Colon (tissue), 2 donors: ENCODE measurements around the gene METAP2.

ENCODE experiments used
- FAIRE-seq: peaks from 2 replicates; lab custom pipeline; 2012; peaks lifted over from hg19 to GRCh38; lab: Jason Lieb, UNC
- donor health status: control.
- donor health status: control.

Gene METAP2

DNA sequence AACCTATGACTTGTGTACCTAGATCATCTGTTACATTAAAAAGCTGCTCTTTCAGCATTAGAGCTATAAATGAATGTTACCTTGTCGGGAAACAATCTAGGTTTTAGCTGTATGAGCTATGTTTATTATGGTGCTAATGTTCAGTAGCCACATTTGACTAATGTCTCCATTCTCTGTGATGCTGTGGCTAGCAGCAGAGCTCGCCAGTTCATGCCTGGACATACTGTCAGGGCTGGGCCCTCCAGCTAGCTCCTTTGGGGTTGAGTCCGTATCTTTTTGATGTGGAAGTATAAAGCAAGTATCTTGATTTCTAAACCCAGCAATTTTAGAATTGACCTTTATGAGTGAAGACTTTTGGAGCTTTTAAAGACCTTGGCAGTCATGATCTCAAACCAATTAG lies 41.2 kb downstream of the METAP2 start:
- no peak for FAIRE-seq

DNA sequence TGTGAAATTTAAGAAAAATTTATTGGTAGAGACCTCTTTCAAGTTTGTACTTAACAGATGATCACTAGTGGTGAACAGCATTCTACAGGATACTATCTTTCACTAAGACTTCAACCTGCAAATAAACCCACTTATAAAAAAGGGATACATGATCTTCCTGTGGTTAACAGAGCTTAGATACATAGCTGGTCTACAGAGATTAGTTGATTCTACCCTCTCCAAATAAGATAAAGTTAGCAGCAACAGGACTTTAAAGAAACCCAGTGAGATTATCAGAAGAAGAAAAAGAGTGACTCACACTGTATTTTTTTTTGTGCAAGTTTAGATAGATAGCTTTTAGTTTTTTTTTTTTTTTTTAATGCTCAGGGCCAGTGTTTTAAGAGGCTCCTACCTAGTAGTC lies 42.8 kb downstream of the METAP2 start:
- no peak for FAIRE-seq

DNA sequence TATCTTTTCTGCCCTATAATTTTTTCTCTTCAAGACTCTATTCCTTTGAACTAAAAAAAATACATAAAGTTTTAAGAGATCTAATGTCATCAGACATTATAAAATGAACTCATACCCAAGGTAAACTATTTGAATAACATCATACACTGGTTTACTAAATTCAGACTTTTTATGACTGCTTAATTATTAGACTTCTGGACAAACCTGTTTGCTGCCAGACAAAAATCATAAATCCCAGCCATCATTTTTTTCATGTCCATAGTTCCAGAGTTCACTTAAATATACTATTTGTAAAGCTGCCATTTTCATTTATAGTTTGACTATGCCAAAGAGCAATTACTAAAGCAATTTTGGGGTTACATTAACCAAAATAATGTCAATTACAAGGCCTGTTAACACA lies 43.3 kb downstream of the METAP2 start:
- FAIRE-seq = no peak

DNA sequence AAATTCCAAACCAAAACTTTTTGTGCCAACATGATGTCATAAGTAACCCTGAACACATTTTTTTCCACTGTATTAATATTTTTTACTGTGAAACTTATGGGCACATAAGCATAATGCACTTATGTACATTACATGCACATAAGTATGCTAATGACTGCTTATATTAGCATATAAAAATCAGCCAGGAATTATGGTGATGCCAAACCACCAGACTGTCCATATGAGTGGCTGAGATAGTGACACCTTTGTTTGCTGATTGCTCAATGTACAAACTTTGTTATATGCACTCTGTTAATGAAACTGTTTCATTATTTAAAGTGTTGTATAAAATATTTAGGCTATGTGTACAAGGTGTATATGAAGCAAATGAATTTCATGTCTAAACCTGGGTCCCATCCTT lies 45.0 kb downstream of the METAP2 start:
- no peak for FAIRE-seq

DNA sequence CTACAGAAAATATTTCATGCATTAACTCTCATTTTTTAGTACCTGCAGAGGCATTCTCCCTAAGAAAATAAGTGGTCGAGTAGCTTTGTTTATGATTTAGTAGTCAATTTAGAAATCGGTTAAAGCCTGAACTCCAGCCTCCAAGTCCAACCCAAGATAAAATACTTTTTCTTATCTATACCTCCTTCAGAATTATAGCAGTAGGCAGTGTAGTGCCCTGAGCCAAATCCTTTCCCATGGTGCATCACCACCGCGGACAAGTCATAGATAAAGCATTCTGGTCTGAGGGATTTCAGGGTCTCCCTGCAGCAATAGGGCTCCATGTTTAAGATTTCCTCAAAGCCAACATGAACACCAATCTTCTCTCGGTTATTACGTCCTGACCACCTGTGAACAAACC lies 46.9 kb downstream of the METAP2 start:
- FAIRE-seq = no peak

DNA sequence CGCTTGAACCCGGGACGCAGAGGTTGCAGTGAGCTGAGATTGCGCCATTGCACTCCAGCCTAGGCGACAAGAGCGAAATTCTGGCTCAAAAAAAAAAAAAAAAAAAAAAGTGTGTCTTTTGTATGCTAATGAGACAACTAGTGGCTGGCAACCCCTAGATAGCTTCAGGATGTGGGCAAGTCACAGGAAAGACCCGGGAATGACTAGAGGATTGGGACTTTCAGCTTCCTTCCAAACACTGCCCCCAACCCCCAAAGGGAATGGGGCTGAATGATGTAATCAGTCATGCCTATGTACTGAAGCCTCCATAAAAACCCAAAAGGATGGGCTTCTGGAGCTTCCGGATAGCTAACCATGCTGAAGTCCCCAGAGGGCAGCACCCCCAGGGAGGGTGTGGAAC lies 48.7 kb downstream of the METAP2 start:
- FAIRE-seq = no peak

DNA sequence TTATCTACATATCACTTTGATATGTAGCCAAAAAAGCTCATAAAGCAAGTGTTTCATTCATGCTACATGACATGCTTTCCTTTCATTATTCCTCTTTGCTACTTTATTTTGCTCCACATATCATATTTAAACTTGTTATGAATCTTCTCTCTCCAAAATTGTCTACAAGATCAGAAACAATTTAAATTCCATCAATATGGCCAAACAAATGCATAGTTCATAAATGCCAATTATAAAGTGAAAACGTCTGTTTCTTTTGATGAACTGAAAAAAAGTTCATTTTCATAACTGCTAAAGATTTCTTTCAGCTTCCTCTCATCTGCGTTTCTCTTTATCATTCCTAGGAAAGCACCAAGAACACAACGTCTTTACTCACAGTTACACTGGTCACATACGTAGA lies 54.5 kb downstream of the METAP2 start:
- FAIRE-seq = no peak

DNA sequence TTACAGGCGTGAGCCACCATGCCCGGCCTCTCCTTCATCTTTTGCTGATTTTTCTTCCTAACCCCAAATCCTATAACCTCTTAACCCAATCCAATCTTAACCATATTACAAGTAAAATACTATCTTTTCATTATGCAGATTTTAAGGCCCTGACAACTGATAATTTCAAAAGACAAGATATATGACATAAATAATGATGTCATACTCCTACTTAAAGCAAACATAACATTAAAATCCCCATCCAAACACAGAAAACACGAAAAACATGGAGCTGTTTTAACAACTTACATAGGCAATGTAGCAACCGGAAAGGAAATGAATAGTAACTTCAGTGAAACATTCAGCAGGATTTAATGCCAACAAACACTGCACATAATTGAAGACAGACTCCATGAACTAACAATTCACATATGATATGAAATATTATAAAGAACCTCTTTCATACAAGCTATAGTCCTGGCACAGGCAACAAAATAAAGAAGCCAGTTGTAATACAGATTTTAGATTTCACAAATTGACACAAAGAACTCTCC lies 55.8 kb downstream of the METAP2 start:
- FAIRE-seq = no peak

DNA sequence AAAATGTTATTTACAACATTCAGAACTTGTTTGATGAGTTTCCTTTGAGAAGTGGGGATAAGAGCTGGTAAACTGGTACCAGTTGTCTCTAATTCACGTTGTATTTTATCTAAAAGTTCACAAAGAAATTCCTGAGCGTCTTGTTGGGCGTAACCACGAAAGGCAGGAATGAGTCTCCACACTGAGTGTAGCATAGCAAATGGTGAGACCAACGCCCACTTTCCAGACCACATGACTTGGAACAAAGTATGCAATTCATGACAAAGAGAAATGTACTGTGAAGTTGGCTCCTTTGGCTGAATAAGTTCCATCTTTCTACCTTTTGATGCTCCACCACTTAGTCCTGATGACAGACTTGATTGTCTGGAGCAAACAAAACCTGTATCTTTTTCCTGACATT lies 58.9 kb downstream of the METAP2 start:
- FAIRE-seq = no peak

DNA sequence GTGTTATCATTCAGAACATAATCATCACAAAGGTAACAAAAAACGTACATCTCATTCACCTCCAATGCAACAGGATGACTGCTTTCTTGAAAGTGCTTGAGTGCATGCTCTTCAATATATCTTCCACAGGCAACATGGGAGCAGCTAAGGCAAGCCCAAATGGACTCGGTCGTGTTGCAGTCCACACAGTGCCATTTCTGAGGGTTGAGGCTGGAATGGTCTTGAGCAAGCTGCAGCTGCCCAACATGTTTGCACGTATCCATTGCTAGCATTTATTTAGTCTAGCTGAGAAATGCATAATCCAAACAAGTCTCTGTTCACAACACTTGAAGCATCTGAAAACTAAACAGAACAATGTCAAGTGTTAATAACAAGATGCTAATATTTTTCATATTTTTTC lies 60.0 kb downstream of the METAP2 start:
- FAIRE-seq = no peak

DNA sequence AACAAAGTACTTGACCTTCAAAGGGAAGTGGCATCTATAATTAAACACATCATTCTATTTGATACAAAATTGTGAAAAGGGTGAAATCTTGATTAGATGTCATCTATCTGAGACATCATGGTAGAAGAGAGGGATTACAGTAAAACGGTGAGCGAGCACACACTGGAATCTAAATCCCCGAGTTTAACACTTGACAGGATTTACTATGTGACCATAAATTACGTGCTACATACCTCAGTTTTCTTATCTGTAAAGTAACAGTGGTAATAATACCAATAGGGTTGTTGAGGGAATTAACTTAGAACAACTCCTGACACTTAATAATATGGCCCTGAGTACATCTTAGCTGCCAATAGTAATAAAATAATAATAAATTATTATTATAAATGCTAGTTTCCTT lies 64.1 kb downstream of the METAP2 start:
- no peak for FAIRE-seq

DNA sequence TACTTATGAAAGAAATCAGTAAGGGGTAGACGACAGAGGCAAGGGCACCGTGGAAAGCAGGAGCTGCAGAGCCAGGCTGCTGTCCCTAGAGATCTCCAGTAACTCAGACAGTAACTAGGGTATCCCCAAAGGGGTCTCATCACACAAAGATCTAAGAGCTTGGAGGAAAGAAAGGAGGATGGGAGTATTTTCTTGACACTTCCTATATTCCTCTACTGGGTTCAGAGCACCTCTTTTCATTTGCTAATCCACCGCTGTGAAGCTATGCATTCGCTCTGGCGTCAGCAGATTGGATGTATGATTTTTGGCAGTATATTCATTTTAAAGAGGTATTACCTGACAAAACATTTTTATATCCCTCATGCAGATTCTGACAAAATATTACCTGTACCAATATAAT lies 64.7 kb downstream of the METAP2 start:
- FAIRE-seq = no peak

DNA sequence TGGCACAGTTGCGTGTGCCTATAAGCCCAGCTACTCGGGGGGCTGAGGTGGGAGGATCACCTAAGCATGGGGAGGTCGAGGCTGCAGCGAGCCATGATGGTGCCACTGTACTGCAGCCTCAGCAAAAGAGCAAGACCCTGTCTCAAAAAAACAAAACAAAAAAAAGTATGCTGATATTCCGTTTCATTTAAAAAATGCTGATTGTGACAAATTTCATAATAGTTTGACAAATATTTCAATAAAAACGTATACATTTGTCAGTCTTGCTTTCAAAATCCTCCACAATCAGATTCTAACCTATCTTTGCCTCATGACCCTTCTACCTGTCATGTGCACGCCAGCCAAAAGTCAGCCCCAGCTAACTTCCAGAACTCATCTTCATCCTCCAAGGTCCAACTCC lies 67.5 kb downstream of the METAP2 start:
- FAIRE-seq = no peak

DNA sequence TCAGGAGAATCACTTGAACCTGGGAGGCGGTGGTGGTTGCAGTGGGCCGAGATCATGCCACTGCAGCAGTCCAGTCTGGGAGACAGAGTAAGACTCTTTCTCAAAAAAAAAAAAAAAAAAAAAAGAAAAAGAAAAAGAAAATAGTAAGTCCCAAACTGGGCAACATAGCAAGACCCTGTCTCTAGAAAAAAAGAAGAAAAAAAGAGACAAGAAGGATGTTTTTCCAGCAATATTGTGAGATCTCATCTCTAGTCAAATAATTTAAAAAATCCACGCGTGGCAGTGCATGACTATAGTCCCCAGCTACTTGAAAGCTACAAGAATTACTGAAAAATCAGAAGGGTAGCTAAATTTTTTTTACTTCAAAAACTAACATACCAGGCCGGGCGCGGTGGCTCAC lies 69.4 kb downstream of the METAP2 start:
- no peak for FAIRE-seq

DNA sequence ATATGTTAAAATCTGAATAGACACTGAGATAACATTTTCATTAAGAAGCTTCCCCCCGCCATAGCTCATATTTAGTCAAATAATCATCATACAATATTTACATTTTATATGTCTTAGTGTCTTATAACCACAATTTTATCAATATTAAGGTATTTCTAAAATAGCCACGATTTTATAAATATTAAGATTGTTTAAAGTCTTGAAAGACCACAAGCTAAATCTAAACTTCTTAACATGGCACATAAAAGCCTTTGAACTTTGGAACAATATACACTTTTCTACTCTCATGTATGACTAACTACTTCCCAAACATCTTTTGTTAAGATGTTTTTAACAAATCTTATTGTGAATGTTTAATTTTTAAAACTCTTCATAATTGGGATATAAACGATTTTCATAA lies 70.8 kb downstream of the METAP2 start:
- FAIRE-seq = peak; percentile 36

DNA sequence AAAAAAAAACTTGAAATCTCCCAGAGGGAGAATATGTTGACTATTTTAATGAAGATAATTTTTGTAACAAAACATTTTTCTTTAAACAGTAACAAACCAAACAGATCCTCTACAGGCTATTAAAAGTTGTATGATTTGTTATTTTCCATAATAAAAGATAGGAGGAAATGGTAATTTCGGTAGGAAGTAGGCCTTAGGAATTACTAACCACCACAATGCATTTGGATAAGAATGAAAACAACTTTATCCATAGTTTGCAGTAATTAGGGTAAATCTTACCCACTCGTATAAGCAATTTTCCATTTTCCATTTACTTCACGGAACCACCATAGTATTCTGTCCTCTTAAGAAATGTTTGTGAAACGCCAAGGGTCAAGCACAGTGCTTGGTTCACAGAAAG lies 71.4 kb downstream of the METAP2 start:
- no peak for FAIRE-seq

DNA sequence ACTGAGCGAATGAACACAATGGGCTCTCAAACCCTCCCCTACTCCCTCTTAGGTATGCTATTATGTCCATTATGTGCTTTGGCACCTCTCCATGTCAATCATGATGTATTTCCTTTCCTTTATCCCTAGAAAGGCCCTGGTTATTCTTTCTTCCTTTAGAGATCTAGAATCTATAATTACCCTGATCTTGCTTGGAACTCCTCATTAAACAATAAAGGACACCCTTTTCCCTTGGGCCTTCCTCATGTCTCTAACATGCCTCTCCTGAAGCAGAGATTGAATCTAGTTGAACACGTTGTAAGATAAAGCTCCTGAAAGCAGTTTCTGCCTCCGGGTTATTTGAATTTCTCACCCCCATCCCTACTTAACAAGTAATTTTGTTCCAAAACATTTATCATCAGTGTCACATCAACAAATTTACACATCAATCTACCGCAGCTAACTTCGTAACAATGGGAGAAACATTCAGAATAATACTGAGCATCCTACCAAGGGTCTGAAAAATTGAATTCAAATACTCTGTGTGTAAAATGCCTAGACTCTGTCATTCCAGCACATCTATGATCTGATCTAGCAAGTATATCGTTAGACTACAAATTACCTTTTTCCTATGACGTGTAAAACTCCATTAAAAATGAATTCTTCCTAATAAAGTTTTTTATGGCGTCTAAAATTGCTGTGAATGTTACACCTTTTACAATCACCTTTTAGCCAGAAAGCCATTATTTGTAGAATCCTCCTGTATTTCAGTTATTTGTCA lies 72.0 kb downstream of the METAP2 start:
- no peak for FAIRE-seq

DNA sequence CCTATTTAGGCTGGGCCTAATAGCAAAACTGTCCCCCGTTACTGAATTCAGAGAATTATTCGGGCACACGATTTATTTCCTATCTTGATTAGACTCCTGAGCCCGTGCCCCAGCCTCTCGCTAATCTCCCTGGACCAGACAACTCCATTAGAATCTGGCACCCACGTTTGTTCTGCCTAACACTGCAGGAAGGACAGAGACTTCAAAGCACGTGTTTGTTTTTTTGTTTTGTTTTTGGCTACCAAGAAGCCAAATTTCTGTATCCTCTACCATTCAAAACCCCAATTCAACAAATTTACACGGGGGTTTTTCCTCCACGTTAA lies 72.5 kb downstream of the METAP2 start:
- FAIRE-seq = no peak

DNA sequence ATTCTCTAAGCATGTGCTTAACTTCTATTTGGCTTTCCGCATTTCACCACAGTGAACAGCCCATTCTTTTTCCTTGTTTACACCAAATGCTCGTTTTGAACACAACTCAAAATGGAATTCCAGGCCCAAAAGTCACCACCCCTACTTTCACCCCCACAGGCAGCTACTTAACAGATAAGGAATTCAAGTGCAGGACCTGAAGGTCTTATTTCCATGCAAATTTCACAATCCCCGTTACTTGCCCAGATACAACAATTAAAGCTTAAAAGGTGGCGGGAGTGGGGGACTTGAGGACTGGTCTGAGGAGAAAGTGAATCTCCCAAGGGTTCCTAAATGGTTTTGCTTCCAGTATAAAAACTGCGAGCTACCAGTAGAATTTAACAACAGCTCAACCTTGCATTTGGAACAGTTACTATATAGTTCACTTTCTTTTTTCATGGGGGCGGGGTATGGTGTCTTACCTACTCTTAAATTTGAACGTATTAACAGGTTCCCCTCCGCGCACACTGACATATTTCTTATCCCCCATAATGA lies 73.6 kb downstream of the METAP2 start:
- FAIRE-seq = no peak

DNA sequence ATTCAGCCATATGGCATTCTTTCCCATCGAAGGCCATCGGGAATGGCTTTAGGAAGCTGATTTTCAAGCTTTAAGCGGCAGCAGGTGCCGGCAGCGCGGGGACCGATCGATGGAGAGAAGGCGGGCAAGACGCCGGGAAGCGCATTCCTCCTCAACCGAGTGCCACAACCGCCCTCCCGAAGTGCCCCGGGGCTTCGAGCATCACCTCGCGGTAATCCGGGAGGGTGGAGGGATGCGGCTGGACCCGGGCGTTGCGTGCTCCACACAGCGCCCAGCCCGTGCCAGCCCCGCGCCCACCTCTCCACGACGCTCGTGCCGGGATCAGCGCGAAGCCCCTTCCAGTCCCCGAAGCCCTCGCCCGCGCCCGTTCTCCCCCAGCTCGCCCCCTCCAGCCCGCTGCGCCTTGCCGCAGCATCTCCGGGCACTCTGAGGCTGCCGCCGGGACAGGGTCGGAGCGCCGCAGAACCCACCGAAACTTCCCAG lies 74.1 kb downstream of the METAP2 start:
- no peak for FAIRE-seq

DNA sequence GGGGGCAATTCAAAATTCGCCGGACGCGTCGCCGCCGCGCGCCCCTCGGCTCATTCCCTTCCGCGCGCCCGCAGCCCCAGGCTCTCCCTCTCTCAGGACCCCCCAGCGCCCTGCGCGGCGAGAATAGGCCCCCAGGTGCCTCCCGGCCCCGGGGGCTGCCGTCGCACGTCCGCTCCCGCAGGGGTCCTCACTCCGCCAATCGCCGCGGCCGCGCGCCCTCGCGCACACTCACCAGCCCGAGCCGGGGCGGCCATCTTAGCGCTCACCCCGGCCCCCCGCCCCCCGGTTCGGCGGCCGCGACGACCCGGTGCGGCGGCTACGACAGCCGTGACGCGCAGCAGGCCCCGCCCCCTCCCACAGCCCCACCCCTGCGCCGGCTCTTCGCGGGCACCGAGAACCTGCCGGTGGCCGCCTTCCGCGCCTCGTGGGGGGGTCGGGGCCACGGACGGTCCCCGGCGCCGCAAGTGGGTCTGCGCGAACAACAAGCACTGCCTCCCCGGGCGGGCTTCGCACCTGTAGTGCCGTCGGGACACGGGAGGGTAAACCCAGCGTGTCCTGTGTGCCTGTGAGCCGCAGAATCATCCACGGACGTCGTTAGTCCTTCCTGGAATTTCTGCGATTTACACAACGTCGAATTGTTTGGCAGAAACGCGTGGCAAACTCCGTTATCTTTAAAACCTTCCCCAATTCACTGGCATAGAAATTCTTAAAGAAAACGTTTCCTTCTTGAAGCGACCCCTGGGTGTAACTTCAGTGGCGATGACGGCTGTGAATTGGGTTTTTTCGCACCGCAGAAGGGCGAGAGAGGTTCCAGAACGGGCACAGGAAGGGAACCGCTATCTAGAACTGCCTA lies 74.8 kb downstream of the METAP2 start:
- FAIRE-seq = no peak

DNA sequence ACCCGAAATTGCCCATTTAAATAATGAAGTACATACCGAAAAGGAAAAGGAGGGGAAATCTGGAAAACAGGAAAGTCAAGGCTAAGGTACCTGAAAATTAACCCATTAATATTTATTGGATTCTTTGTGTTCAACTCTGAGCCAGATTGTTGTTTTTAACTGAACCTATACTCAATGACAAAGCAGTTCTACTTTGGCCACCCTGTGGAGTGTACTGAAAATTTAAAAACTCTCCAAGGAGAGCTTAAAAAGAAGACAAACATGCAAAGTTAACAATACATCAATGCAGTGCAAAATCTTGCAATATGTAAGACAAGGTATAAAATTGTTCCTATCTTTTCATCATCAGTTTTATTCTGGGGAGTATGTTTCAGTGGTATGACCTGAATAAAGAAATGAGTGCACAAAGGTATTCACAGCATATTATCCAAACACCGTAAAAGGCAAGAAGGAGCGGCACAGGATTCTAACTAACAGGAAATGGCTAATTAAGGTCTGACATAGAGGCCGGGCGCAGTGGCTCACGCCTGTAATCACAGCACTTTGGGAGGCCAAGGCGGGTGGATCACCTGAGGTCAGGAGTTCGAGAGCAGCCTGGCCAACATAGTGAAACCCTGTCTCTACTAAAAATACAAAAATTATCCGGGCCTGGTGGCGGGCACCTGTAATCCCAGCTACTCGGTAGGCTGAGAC lies 75.6 kb downstream of the METAP2 start:
- FAIRE-seq = no peak

DNA sequence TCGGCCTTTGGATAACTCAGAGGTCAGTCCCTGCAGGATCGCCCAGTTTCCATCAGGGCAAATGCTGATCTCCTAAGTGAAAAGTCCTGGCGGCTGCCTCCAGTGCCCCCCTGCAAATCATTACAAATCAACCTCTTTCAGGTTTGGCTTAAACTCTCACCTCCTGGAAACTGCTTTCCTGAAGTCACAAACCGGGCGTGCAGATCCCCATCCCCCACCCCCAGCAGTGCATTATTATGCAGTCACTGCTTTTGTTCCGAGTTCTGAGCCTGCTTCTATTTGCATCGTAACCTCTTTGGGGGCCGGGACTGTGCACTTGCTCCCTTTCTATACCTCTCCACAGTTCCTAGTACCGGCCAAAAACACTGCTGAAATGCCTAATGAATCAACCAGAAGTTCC lies 77.4 kb downstream of the METAP2 start, which contains the start of gene USP44:
Gene USP44 (minus strand): TSS at position 172 of the 400 bp plus-strand sequence. CDS start 17,220 bp downstream, outside the sequence.
- FAIRE-seq = no peak
